ENCODE measurements around the gene POU6F2. TPM values are rescaled to one million over a fixed set of nuclear protein-coding genes. Genes with fewer than 3 reads are reported as not detected.

Gene POU6F2
- total RNA-seq, 1 donor from 2014 or later = 9.2 TPM

- no peaks in the 10 kb centered on the region for H3K36me3 Mint-ChIP-seq
- H3K4me1 Mint-ChIP-seq = peaks cover 19% of the 10 kb centered on the region
- no peak for DNase-seq (ENCODE audit: low spot score in 2 of 2, unreplicated experiment in 2 of 2)
- peaks cover 25% of the 10 kb centered on the region for H3K27me3 Mint-ChIP-seq (ENCODE audit: low read depth)
- H3K4me3 Mint-ChIP-seq = no peak overlapping the region
- no peak for TF ChIP-seq CTCF (IDR thresholded peaks at IDR 0.05; ENCODE audit: unreplicated experiment)
- no peak overlapping the region for H3K27ac Mint-ChIP-seq
- no peaks in the 10 kb centered on the region for H3K9me3 Mint-ChIP-seq
Observed at GRCh38 chr7:39310699-39311098, 333.0 kb downstream of the POU6F2 start.

DNA sequence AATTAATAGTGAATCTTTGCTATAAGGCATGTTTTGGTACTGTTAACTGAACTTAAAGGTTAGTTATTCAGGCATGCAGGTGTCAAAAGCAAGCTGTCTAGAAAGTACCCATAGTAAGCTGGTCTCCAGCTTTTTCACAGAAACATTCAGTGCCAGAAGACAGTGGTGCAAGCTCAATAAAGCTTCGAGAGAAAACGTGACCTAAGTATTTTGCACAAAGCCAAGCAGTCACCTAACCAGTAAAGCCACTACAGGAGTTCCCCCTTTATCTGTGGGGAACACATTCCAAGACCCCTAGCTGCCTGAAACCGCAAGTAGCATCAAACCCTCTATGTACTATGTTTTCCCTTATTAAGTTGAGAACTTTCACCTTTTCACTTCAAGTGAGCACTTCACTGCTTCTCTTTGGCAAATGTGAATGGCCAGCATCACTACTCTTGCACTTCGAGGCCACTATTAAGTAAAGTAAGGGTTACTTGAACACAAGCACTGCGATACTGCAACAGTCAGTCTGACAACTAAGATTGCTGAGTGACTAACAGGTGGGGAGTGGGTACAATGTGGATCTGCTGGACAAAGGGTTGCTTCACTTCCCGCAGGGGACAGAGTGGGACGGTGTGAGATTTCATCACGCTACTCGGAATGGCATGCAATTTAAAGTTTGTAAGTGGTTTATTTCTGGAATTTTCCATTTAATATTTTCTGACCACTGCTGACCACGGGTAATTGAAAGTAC, 334.7 kb downstream of the POU6F2 start:
- H3K4me1 Mint-ChIP-seq = peaks cover 19% of the 10 kb centered on the region
- DNase-seq (ENCODE audit: low spot score in 2 of 2, unreplicated experiment in 2 of 2) = no peak
- H3K27me3 Mint-ChIP-seq (ENCODE audit: low read depth) = peaks cover 25% of the 10 kb centered on the region
- no peak overlapping the region for H3K4me3 Mint-ChIP-seq
- TF ChIP-seq CTCF (IDR thresholded peaks at IDR 0.05; ENCODE audit: unreplicated experiment) = no peak
- no peaks in the 10 kb centered on the region for H3K9me3 Mint-ChIP-seq
- no peak overlapping the region for H3K27ac Mint-ChIP-seq
- no peaks in the 10 kb centered on the region for H3K36me3 Mint-ChIP-seq

- peaks cover 19% of the 10 kb centered on the region for H3K4me1 Mint-ChIP-seq
Observed at GRCh38 chr7:39313376-39313775, 335.7 kb downstream of the POU6F2 start.

DNA sequence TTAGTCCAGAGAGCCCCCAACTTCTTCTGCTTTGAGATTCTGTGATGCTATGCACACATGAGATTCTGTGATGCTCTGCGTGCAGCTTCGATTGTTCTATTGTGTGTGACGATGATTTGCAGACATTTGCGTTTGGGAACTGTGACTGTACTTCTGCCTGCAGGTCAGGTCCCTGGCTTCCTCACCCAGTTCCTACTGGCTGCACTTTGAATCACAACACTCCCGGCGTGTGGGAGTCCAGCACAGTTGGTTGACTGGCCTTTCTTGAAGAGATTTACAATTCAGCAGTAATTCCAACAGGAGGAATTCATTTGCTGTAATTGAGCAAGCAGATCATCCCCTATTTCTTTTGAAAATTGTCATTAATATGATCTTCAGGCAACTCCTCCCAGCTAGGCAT, 336.3 kb downstream of the POU6F2 start:
- Mint-ChIP-seq H3K27me3 (ENCODE audit: low read depth) (peaks cover 25% of the 10 kb centered on the region), H3K9me3 (no peaks in the 10 kb centered on the region), H3K36me3 (no peaks in the 10 kb centered on the region), H3K4me1 (peaks cover 19% of the 10 kb centered on the region), H3K27ac (no peak overlapping the region), H3K4me3 (no peak overlapping the region)
- no peak for TF ChIP-seq CTCF (IDR thresholded peaks at IDR 0.05; ENCODE audit: unreplicated experiment)
- DNase-seq (ENCODE audit: low spot score in 2 of 2, unreplicated experiment in 2 of 2) = no peak

More at GRCh38 chr7:39313376-39313775, 335.7 kb downstream of the POU6F2 start:
- H3K9me3 Mint-ChIP-seq = no peaks in the 10 kb centered on the region
- H3K27me3 Mint-ChIP-seq (ENCODE audit: low read depth) = peaks cover 25% of the 10 kb centered on the region
- H3K36me3 Mint-ChIP-seq = no peaks in the 10 kb centered on the region
- H3K27ac Mint-ChIP-seq = no peak overlapping the region
- DNase-seq (ENCODE audit: low spot score in 2 of 2, unreplicated experiment in 2 of 2) = no peak
- no peak for TF ChIP-seq CTCF (IDR thresholded peaks at IDR 0.05; ENCODE audit: unreplicated experiment)
- no peak overlapping the region for H3K4me3 Mint-ChIP-seq

DNA sequence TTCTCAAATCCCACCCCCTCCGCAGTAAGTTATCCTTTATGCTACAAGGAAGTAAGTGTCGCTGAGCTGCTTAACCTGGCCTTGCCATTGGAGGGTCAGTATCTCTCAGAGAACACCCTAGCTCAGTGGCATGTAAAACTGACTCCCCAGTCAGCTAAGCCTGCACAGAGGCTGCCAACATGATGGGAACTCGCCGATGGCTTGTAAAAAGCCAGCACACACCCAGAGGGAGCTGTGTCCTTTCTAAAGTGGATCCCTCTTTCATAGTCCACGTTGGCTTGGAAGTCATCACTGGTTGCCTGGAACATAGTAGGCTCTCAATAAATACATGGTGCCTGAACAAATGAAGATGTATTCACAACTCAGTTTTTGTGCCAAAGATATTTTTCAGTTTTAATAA, 339.4 kb downstream of the POU6F2 start:
- Mint-ChIP-seq H3K36me3 (no peaks in the 10 kb centered on the region), H3K4me1 (peaks cover 19% of the 10 kb centered on the region), H3K4me3 (no peak overlapping the region), H3K27ac (no peak overlapping the region), H3K27me3 (ENCODE audit: low read depth) (peaks cover 23% of the 10 kb centered on the region), H3K9me3 (no peaks in the 10 kb centered on the region)
- TF ChIP-seq CTCF (IDR thresholded peaks at IDR 0.05; ENCODE audit: unreplicated experiment) = no peak
- no peak for DNase-seq (ENCODE audit: low spot score in 2 of 2, unreplicated experiment in 2 of 2)

All from mesothelial cell of epicardium (in vitro differentiated cells).